ENCODE results near the gene CDH23. TPM values are rescaled to one million over a fixed set of nuclear protein-coding genes. Genes with fewer than 3 reads are reported as not detected.

The CDH23 gene
- total and polyA plus RNA-seq, 2 of the 8 experiments (the other 6 are each of a cell fraction or from before 2014, with no cell fraction given): 1.9 to 4.9 TPM

GRCh38 chr10:71671994-71672946 lies 275.6 kb downstream of the CDH23 start:
- no peak overlapping the region for H2BK20ac ChIP-seq (ENCODE audit: low read length)
- 80% methylated on average over 16 of the region's 16 CpGs; no CpG with 5 or more reads in 1 of the 2 experiments for WGBS, 2 experiments (ENCODE audit: extremely low coverage in 1 of 2, insufficient coverage in 1 of 2, insufficient read length in 1 of 2, insufficient replicate concordance in 2 of 2, low coverage in 1 of 2, low lambda C conversion rate in 2 of 2, missing lambda C conversion rate in 1 of 2)
- H3K23me2 ChIP-seq (ENCODE audit: low read depth, low read length): no peaks in the 10 kb centered on the region
- no peaks in the 10 kb centered on the region for H3K9me3 ChIP-seq (ENCODE audit: insufficient read depth in 2 of 2, low read depth in 1 of 2, low read length in 1 of 2)
- H3K79me1 ChIP-seq (ENCODE audit: low read depth, low read length): no peaks in the 10 kb centered on the region
- no peak overlapping the region for H2BK5ac ChIP-seq (ENCODE audit: low read depth, low read length)
- H2AK5ac ChIP-seq (ENCODE audit: low read depth, low read length): no peak overlapping the region
- FAIRE-seq (no peak), DNase-seq (ENCODE audit: low read depth in 1 of 2, low spot score in 2 of 2) (no peak)
- H2BK15ac ChIP-seq (ENCODE audit: low read length): 0 out of 2 replicates have a peak overlapping the region, but pooled peaks have one; percentile 46
- no peaks in the 10 kb centered on the region; a peak in 1 of 7 replicates for H3K4me1 ChIP-seq (replicated peaks in 1 of 4; ENCODE audit: control insufficient read depth in 3 of 4, insufficient read depth in 4 of 4, low read length in 3 of 4)
- no peak overlapping the region for H3K4me2 ChIP-seq (ENCODE audit: insufficient read depth in 1 of 2, low read depth in 2 of 2, low read length in 2 of 2)
- H3K18ac ChIP-seq (ENCODE audit: extremely low read depth, low read length): no peak overlapping the region
- H3K23ac ChIP-seq (ENCODE audit: insufficient read length): no peak overlapping the region
- H3K56ac ChIP-seq (replicated peaks; ENCODE audit: insufficient read length, low read depth, low read length): no peak overlapping the region
- no peak overlapping the region for H4K91ac ChIP-seq (replicated peaks; ENCODE audit: insufficient read length, low read length)
- H3K4ac ChIP-seq (replicated peaks; ENCODE audit: insufficient read length, low read depth, low read length): no peak overlapping the region
- no peak overlapping the region for H4K8ac ChIP-seq (ENCODE audit: extremely low read depth, insufficient read depth, low read length)
- no peak overlapping the region for H3K14ac ChIP-seq (ENCODE audit: insufficient read length)
- ChIA-PET POLR2A (ENCODE audit: partially characterized antibody) (interaction anchor here (1.0 kb wide), 1 partner anchor 14 kb away, joined by 3 read pairs; no protein-coding TSS in a partner anchor), CTCF (ENCODE audit: partially characterized antibody) (interaction anchor here (0.9 to 5.0 kb wide), 5 partner anchors 9 to 102 kb away, joined by 3 to 34 read pairs (median 6); no protein-coding TSS in a partner anchor)
- no peaks in the 10 kb centered on the region for H3K36me3 ChIP-seq (ENCODE audit: control insufficient read depth in 2 of 4, insufficient read depth in 4 of 4, low read length in 3 of 4)
- H4K5ac ChIP-seq (ENCODE audit: insufficient read length, low read depth, low read length): no peak overlapping the region
- H3K9ac ChIP-seq (replicated peaks in 1 of 4; ENCODE audit: extremely low read depth in 1 of 4, low read depth in 3 of 4, low read length in 3 of 4): peak overlapping the region in 1 of 4 experiments; percentile 54; a peak in 1 of 7 replicates
- H3K27me3 ChIP-seq (replicated peaks in 1 of 4; ENCODE audit: control insufficient read depth in 3 of 4, extremely low read depth in 1 of 4, insufficient read depth in 3 of 4, low read length in 3 of 4): no peaks in the 10 kb centered on the region
- H3K79me2 ChIP-seq (ENCODE audit: control insufficient read depth in 1 of 2, insufficient read depth in 2 of 2, low read length in 2 of 2): no peaks in the 10 kb centered on the region
- no peaks in the 10 kb centered on the region for H4K20me1 ChIP-seq (replicated peaks in 1 of 2; ENCODE audit: control insufficient read depth in 1 of 2, insufficient read depth in 2 of 2, low read length in 2 of 2)
- no peak overlapping the region for H2BK120ac ChIP-seq (replicated peaks; ENCODE audit: low read depth, low read length)
- no peak overlapping the region for H3K27ac ChIP-seq (ENCODE audit: low read depth, low read length)
- H2BK12ac ChIP-seq (ENCODE audit: low read depth, low read length): no peak overlapping the region
- no peak overlapping the region for H3K4me3 ChIP-seq (ENCODE audit: extremely low read depth in 1 of 4, insufficient read depth in 2 of 4, low read depth in 3 of 4, low read length in 4 of 4)
- H2AFZ ChIP-seq (ENCODE audit: low read length): no peak overlapping the region
- TF ChIP-seq TBP (IDR thresholded peaks at IDR 0.05; ENCODE audit: low read depth, low read length): no peak
- no peak for TF ChIP-seq SP2 (IDR thresholded peaks at IDR 0.05; ENCODE audit: low read length)
- no peak for TF ChIP-seq ATF3 (IDR thresholded peaks at IDR 0.05; ENCODE audit: insufficient read depth, low read depth, low read length)
- no peak for TF ChIP-seq SAP30 (IDR thresholded peaks at IDR 0.05; ENCODE audit: insufficient read depth, insufficient replicate concordance, low read length)
- TF ChIP-seq HDAC2 (IDR thresholded peaks at IDR 0.05; ENCODE audit: borderline replicate concordance in 1 of 2, low read depth in 2 of 2, low read length in 2 of 2): no peak
- no peak for TF ChIP-seq FOSL1 (IDR thresholded peaks at IDR 0.05; ENCODE audit: insufficient read depth, low read depth, low read length)
- no peak for TF ChIP-seq TAF1 (IDR thresholded peaks at IDR 0.05; ENCODE audit: low read depth, low read length)
